Transverse colon (tissue), 4 donors: ENCODE data around the gene ACTR1B. TPM values are rescaled to one million over a fixed set of nuclear protein-coding genes. Genes with fewer than 3 reads are reported as not detected.
"Not testable (repeated sequence)": the region's sequence is repeated elsewhere in the genome, so short reads cannot be mapped to it uniquely, and the experiment has no call there.

Experiments
- DNase-seq: peaks from one replicate; pipeline ENCODE4 v3.0.0-alpha.2; 2019
- H3K27ac ChIP-seq, 4 donors: fragments of 200-600 bp; sonication (generic); 2 replicates each; pipeline ENCODE4 v1.5.1; 2016 to 2018; ENCODE audit warnings: inconsistent platforms in 4 of 4
- H3K27me3 ChIP-seq: fragments of 200-600 bp; sonication (generic); 2 replicates; pipeline ENCODE4 v1.5.1; 2017; ENCODE audit warnings: inconsistent platforms
- H3K36me3 ChIP-seq, 4 donors: fragments of 200-600 bp; sonication (generic); 2 replicates each; pipeline ENCODE4 v1.5.1; 2017 to 2019; ENCODE audit warnings: inconsistent platforms in 4 of 4
- H3K4me1 ChIP-seq, 4 donors: fragments of 200-600 bp; sonication (generic); 2 replicates each; pipeline ENCODE4 v1.5.1; 2017 to 2020; ENCODE audit warnings: inconsistent platforms in 4 of 4
- H3K4me3 ChIP-seq, 4 donors: fragments of 200-600 bp; sonication (generic); 1 replicate in 1 of 4; 2 replicates in 3 of 4; pipeline versions ENCODE4 v1.5.1 to v1.6.1; 2017 to 2019; ENCODE audit warnings: inconsistent platforms in 4 of 4
- H3K9me3 ChIP-seq, 2 donors: fragments of 200-600 bp; sonication (generic); 2 replicates each; pipeline ENCODE4 v1.5.1; 2017 to 2019; ENCODE audit warnings: inconsistent platforms in 2 of 2
- CTCF ChIP-seq, 5 experiments: fragments of 200-600 bp in 3 of 5; fragments of 450-650 bp in 2 of 5; sonication (generic) in 3 of 5; IDR thresholded peaks; 1 replicate in 2 of 5; 2 replicates in 3 of 5; pipeline ENCODE4 v1.5.1; 2016 to 2017; ENCODE audit warnings: antibody characterized with exemption in 5 of 5, inconsistent platforms in 3 of 5, mild to moderate bottlenecking in 2 of 5, moderate library complexity in 1 of 5
- EP300 ChIP-seq: sonication (generic); formaldehyde crosslinking; IDR thresholded peaks from one replicate; pipeline ENCODE4 v1.6.1; 2017; ENCODE audit warnings: antibody characterized with exemption, low read depth
- POLR2A ChIP-seq: fragments of 450-650 bp; IDR thresholded peaks from one replicate; pipeline ENCODE4 v1.6.1; 2016; ENCODE audit warnings: antibody characterized with exemption, mild to moderate bottlenecking, moderate library complexity
- POLR2AphosphoS5 ChIP-seq, 3 donors: sonication (generic); formaldehyde crosslinking; IDR thresholded peaks; one replicate each; pipeline ENCODE4 v1.6.1; 2016; ENCODE audit warnings: antibody characterized with exemption in 3 of 3
- whole genome bisulfite sequencing, 2 donors: methylation state at CpG; one replicate each; pipeline ENCODE4 v1.1.5; 2018; ENCODE audit warnings: low coverage in 1 of 2; 5-methylcytosine and 5-hydroxymethylcytosine counted together
- in situ Hi-C, 4 donors: fragments of 200-750 bp; cut with MboI; loops; one replicate each; pipeline versions ENCODE4 v1.15.0 to v1.15.1; 2017; ENCODE audit warnings: low sequenced_read_pairs in 3 of 4, low pct_ligation_motif_present in 1 of 4, low pct_unique_long_range_greater_than_20kb in 1 of 4
- intact Hi-C: fragments of 100-400 bp; cut with DNase I; formaldehyde crosslinking; loops from one replicate; pipeline ENCODE4 v1.15.1; 2023; ENCODE audit warnings: low total_unique reads
- total RNA-seq, 4 donors: library from RNA; depleted of rRNA; stranded (reverse); fragments of >200 nt; gene quantifications; one replicate each; pipeline ENCODE4 v1.1.0, GENCODE V29; 2016

Gene ACTR1B
- total RNA-seq, 4 donors from 2014 or later = 66.8 to 157 (median 119) TPM

DNA sequence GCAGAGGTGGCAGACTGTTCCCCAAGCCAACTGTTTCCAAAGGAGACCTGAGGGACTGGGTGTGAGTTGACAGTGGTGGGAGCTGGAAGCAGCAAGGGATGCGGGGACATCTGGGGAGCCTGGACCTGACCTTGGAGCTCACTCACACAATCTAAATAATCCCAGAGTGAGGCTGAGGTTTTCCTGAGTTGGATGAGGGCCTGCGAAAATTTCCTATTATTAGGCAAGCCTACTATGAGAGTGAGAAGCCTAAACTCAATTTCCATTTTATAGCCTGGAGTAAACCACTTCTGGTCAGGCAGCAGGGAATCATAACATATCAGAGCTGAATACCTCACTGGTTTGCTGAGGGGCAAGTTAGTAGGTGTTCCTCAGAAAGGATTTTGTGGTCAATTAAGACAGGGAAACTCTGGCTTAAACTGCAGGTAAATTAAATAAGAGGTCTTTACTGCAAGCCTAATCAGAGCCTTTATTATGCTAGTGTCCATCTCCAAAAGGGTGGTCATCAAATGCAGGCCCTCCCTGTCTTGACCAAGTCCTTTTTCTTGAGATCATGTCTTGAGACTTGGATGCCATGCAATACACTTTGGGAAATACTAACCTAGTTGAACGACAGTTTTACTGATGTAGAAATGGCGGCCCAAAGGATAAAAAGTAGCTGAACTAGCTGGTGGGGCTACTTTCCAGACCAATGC, 19.7 kb downstream of the ACTR1B start:
- Histone ChIP-seq H3K27ac (peak overlapping the region in 1 of 4 donors; percentile 95), H3K36me3 (peaks cover 0 to 21% (median 8%) of the 10 kb centered on the region in 4 donors), H3K27me3 (peaks cover 10% of the 10 kb centered on the region), H3K4me1 (peaks cover 15 to 35% (median 26%) of the 10 kb centered on the region in 4 donors), H3K9me3 (no peaks in the 10 kb centered on the region), H3K4me3 (no peak overlapping the region)
- TF ChIP-seq CTCF (IDR thresholded peaks at IDR 0.05) (no peak), POLR2A (no peak), EP300 (no peak), POLR2AphosphoS5 (IDR thresholded peaks at IDR 0.05) (no peak)
- WGBS, 2 donors = 88 to 93% methylated on average over 2 to 4 of the region's 4 CpGs
- DNase-seq = no peak
- intact Hi-C loops = no loop called here
- in situ Hi-C loops = no loop called here

- H3K4me3 ChIP-seq, H3K36me3 ChIP-seq, H3K4me1 ChIP-seq, H3K27me3 ChIP-seq, H3K27ac ChIP-seq, intact Hi-C loops, DNase-seq, in situ Hi-C loops, H3K9me3 ChIP-seq: not testable (repeated sequence)
- 72% methylated on average over 8 of the region's 8 CpGs; no CpG with 5 or more reads in 1 of the 2 donors for WGBS, 2 donors
Observed at GRCh38 chr2:97626049-97626430, 37.8 kb downstream of the ACTR1B start.

DNA sequence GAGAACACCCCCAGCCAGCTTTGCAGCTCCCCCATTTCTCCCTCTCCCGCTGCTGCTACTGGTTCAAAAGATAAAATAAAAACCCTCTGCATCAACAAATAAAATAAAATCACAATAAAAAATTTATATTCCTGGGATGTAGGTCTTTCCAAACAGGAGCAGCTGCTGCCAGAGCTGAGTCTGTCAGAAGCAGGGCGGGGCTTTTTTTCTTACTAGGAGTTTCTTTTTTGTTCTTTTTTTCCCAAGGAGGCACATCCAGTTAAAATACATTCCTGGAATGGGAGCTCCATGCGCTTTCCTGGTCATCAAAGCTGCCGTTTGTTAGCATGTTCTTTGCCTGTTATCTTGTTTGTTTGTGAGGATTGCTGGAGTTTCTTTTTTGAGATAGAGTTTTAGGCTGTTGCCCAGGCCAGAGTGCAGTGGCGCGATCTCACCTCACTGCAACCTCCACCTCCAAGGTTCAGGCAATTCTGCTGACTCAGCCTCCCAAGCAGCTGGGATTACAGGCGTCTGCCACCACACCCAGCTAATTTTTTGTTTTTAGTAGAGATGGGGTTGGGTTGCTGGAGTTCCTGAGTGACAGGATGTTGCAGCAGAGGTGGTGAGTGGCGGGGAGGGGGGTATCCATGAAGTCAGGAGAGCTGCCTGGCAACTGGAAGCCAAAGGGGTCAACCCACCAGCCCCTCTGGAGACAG, 38.3 kb downstream of the ACTR1B start:
- DNase-seq, H3K4me3 ChIP-seq, H3K9me3 ChIP-seq, H3K27me3 ChIP-seq, H3K27ac ChIP-seq, intact Hi-C loops, H3K36me3 ChIP-seq, in situ Hi-C loops, H3K4me1 ChIP-seq: not testable (repeated sequence)
- WGBS, 2 donors = 70% methylated on average over 1 of the region's 8 CpGs; no CpG with 5 or more reads in 1 of the 2 donors

- DNase-seq, intact Hi-C loops, H3K9me3 ChIP-seq, H3K36me3 ChIP-seq, in situ Hi-C loops, H3K27ac ChIP-seq, H3K27me3 ChIP-seq, H3K4me3 ChIP-seq, H3K4me1 ChIP-seq: not testable (repeated sequence)
Observed at GRCh38 chr2:97622976-97623375, 40.9 kb downstream of the ACTR1B start.

DNA sequence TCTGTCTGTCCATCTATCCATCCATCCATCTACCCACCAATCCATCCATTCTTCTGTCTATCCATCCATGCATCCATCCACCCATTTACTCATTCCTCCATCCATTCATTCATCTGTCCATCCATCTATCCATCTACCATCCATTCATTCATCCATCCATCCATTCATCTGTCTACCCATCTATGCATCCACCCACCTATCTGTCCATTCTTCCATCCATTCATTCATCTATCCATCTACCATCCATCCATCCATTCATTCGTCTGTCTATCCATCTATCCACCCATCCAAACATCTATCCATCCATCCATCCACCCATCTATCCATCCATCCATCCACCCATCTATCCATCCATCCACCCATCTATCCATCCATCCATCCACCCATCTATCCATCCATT, 43.4 kb downstream of the ACTR1B start:
- H3K27me3 ChIP-seq, in situ Hi-C loops, H3K9me3 ChIP-seq, DNase-seq, H3K36me3 ChIP-seq, H3K4me3 ChIP-seq, intact Hi-C loops, H3K4me1 ChIP-seq, H3K27ac ChIP-seq: not testable (repeated sequence)
- WGBS, 2 donors = 84% methylated on average over 1 of the region's 1 CpG; no CpG with 5 or more reads in 1 of the 2 donors

DNA sequence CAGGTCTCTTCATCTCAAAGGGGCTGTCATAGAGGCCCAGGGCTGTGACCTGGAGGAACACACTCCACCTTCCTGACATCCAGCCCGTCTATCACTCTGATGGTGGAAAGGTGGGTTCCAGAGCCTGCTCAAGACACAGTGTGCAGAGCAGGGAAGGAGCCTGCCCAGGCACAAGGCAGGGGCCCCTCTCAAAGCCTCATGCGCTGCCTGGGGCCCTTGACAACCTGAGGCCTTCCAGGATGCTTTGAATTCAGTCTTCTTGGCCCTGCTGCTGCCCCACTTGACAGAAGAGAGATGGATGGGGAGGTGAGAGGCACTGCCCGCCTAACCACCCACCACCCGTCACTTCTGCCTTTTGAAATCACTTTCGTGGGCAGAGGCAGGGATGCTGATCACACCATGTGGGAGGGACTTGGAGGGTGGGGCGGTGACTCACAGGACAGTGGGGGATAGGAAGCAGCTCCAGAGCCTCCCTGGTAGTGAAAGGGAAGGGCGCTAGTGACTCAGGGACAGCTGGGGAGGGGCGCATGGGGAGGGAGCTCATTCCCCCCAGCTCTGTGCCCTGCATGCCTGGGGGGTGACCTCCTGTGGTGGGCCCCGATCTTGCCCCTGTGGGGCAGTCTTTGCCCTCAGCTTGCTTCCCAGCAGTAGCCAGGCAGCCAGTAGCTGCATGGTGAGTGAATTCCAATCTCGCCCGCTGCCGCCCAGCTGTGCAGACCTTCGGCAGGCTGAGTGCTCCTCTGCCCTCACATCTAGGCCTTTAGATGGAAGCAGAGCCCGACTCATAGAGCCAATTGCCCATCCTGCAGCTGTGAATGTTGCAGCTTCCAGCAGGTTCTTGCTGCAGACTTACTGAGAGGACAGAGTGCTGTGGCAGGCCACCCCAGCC, 44.7 kb downstream of the ACTR1B start:
- 72% methylated on average over 9 of the region's 14 CpGs; no CpG with 5 or more reads in 1 of the 2 donors for WGBS, 2 donors
- H3K9me3 ChIP-seq, DNase-seq, H3K27me3 ChIP-seq, H3K4me3 ChIP-seq, H3K4me1 ChIP-seq, H3K36me3 ChIP-seq, H3K27ac ChIP-seq, in situ Hi-C loops, intact Hi-C loops: not testable (repeated sequence)
